ENCODE measurements around the gene MYO1E. TPM values are rescaled to one million over a fixed set of nuclear protein-coding genes. Genes with fewer than 3 reads are reported as not detected.

Gene MYO1E
- total RNA-seq, 2 donors from 2014 or later: 66.3 to 92.0 TPM

GRCh38 chr15:59229453-59229852 is 143.2 kb downstream of the MYO1E start:
- Histone ChIP-seq H3K27ac (no peak overlapping the region), H3K4me1 (replicated peaks) (no peaks in the 10 kb centered on the region), H3K9me3 (no peaks in the 10 kb centered on the region), H3K36me3 (no peaks in the 10 kb centered on the region), H3K27me3 (replicated peaks; ENCODE audit: insufficient read depth) (no peaks in the 10 kb centered on the region), H3K4me3 (no peak overlapping the region)
- no peak for TF ChIP-seq CTCF (IDR thresholded peaks at IDR 0.05)
- no peak for TF ChIP-seq POLR2AphosphoS5 (IDR thresholded peaks at IDR 0.05)
- TF ChIP-seq POLR2A (IDR thresholded peaks at IDR 0.05): no peak
- DNase-seq (ENCODE audit: low spot score): no peak
- intact Hi-C loops (cut with DNase I): no loop called here
- 56% methylated on average over 3 of the region's 3 CpGs for WGBS

- no peaks in the 10 kb centered on the region for H3K36me3 ChIP-seq
- H3K4me3 ChIP-seq: no peak overlapping the region
- no peaks in the 10 kb centered on the region for H3K27me3 ChIP-seq (replicated peaks; ENCODE audit: insufficient read depth)
- TF ChIP-seq CTCF (IDR thresholded peaks at IDR 0.05) (no peak), POLR2AphosphoS5 (IDR thresholded peaks at IDR 0.05) (no peak), POLR2A (IDR thresholded peaks at IDR 0.05) (no peak)
- DNase-seq (ENCODE audit: low spot score): no peak
- no peaks in the 10 kb centered on the region for H3K9me3 ChIP-seq
- WGBS: 72% methylated on average over 4 of the region's 4 CpGs
- no peaks in the 10 kb centered on the region for H3K4me1 ChIP-seq (replicated peaks)
- intact Hi-C loops (cut with DNase I): no loop called here
- no peak overlapping the region for H3K27ac ChIP-seq
These were observed 143.7 kb downstream of the MYO1E start for GRCh38 chr15:59229015-59229414.

GRCh38 chr15:59227021-59227420 is 145.7 kb downstream of the MYO1E start:
- no peak for DNase-seq (ENCODE audit: low spot score)
- intact Hi-C loops (cut with DNase I): no loop called here
- Histone ChIP-seq H3K27me3 (replicated peaks; ENCODE audit: insufficient read depth) (no peaks in the 10 kb centered on the region), H3K4me3 (no peak overlapping the region), H3K36me3 (no peaks in the 10 kb centered on the region), H3K4me1 (replicated peaks) (no peaks in the 10 kb centered on the region), H3K27ac (no peak overlapping the region), H3K9me3 (no peaks in the 10 kb centered on the region)
- WGBS: 78% methylated on average over 4 of the region's 4 CpGs
- TF ChIP-seq POLR2A (IDR thresholded peaks at IDR 0.05) (no peak), CTCF (IDR thresholded peaks at IDR 0.05) (no peak), POLR2AphosphoS5 (IDR thresholded peaks at IDR 0.05) (no peak)

- DNase-seq (ENCODE audit: low spot score): no peak
- H3K36me3 ChIP-seq: no peaks in the 10 kb centered on the region
These were observed 148.2 kb downstream of the MYO1E start for GRCh38 chr15:59224474-59224873.

More at GRCh38 chr15:59224474-59224873, 148.2 kb downstream of the MYO1E start:
- 91% methylated on average over 7 of the region's 7 CpGs for WGBS
- H3K27me3 ChIP-seq (replicated peaks; ENCODE audit: insufficient read depth): no peaks in the 10 kb centered on the region
- intact Hi-C loops (cut with DNase I): no loop called here
- H3K4me3 ChIP-seq: no peak overlapping the region
- no peak overlapping the region for H3K27ac ChIP-seq
- H3K9me3 ChIP-seq: no peaks in the 10 kb centered on the region
- TF ChIP-seq POLR2AphosphoS5 (IDR thresholded peaks at IDR 0.05): no peak
- TF ChIP-seq CTCF (IDR thresholded peaks at IDR 0.05): no peak
- TF ChIP-seq POLR2A (IDR thresholded peaks at IDR 0.05): no peak
- no peaks in the 10 kb centered on the region for H3K4me1 ChIP-seq (replicated peaks)

Measured in prostate gland (tissue), 2 donors.